Placental epithelial cell (primary cell): ENCODE measurements around the gene MCEMP1. TPM values are rescaled to one million over a fixed set of nuclear protein-coding genes. Genes with fewer than 3 reads are reported as not detected.

Experiments
- total RNA-seq: library from RNA; depleted of rRNA; stranded (reverse); fragments of >200 nt; gene quantifications from 2 replicates; pipeline ENCODE4 v1.2.3, GENCODE V29; 2012

Gene MCEMP1
- total RNA-seq: not detected in 2 replicates

GRCh38 chr19:7676854-7677253 lies at the start of gene MCEMP1:
Gene MCEMP1 (plus strand): TSS chr19:7677090. CDS start chr19:7677121, 31 bp downstream.

GRCh38 chr19:7629347-7630054 lies 47.4 kb upstream of the MCEMP1 start, which contains the start of the genes PET100 and XAB2:
Gene PET100 (plus strand): TSS chr19:7629793. CDS start chr19:7629834, 41 bp downstream.
Gene XAB2 (minus strand): TSS chr19:7629545. CDS start chr19:7629527, 18 bp downstream.

GRCh38 chr19:7633698-7634097 lies 43.2 kb upstream of the MCEMP1 start, which contains the start of gene PCP2:
Gene PCP2 (minus strand): TSS chr19:7633719. CDS start chr19:7633457, 262 bp downstream.

GRCh38 chr19:7636691-7637373 lies 40.1 kb upstream of the MCEMP1 start, which contains the start of gene STXBP2:
Gene STXBP2 (plus strand): TSS chr19:7637110. CDS start chr19:7637150, 40 bp downstream.

GRCh38 chr19:7668842-7669241 lies 8.0 kb upstream of the MCEMP1 start, which contains the start of gene RETN:
Gene RETN (plus strand): TSS chr19:7669049. CDS start chr19:7669327, 278 bp downstream.

GRCh38 chr19:7680606-7681339 lies 3.9 kb downstream of the MCEMP1 start, which contains the start of gene TRAPPC5:
Gene TRAPPC5 (plus strand): TSS chr19:7680833. CDS start chr19:7682254, 1,421 bp downstream.

GRCh38 chr19:7701654-7702457 lies 25.0 kb downstream of the MCEMP1 start, which contains the start of gene FCER2:
Gene FCER2 (minus strand): TSS chr19:7702131. CDS start chr19:7699760, 2,371 bp downstream.

Other genes with a start within 250 kb of the MCEMP1 start
- gene PEX11G, start 188.1 kb upstream of the MCEMP1 start, total RNA-seq: 2.8 and 5.9 TPM in 2 replicates
- gene ZNF358, start 161.0 kb upstream of the MCEMP1 start, total RNA-seq: 44.0 and 47.5 TPM in 2 replicates
- 6.8 and 7.9 TPM in 2 replicates for gene MCOLN1, start 154.5 kb upstream of the MCEMP1 start, total RNA-seq
- gene PNPLA6, start 141.4 kb upstream of the MCEMP1 start, total RNA-seq: 130 and 198 TPM in 2 replicates
- gene CAMSAP3, start 81.2 kb upstream of the MCEMP1 start, total RNA-seq: 7.8 and 8.2 TPM in 2 replicates
- gene XAB2, start 47.5 kb upstream of the MCEMP1 start, total RNA-seq: 47.0 and 62.0 TPM in 2 replicates
- 3.6 and 13.3 TPM in 2 replicates for gene PET100, start 47.3 kb upstream of the MCEMP1 start, total RNA-seq
- gene PCP2, start 43.4 kb upstream of the MCEMP1 start, total RNA-seq: not detected in 2 replicates
- gene STXBP2, start 40.0 kb upstream of the MCEMP1 start, total RNA-seq: 73.6 and 81.3 TPM in 2 replicates
- gene RETN, start 8.0 kb upstream of the MCEMP1 start, total RNA-seq: not detected in 2 replicates
- gene TRAPPC5, start 3.7 kb downstream of the MCEMP1 start, total RNA-seq: 22.8 and 71.0 TPM in 2 replicates
- gene FCER2, start 25.0 kb downstream of the MCEMP1 start, total RNA-seq: not detected in 2 replicates
- not detected in 2 replicates for gene CLEC4G, start 55.0 kb downstream of the MCEMP1 start, total RNA-seq
- not detected in 2 replicates for gene CD209, start 70.4 kb downstream of the MCEMP1 start, total RNA-seq
- gene CLEC4M, start 86.2 kb downstream of the MCEMP1 start, total RNA-seq: not detected in 2 replicates
- gene EVI5L, start 153.1 kb downstream of the MCEMP1 start, total RNA-seq: 17.7 and 24.3 TPM in 2 replicates
- gene PRR36, start 197.3 kb downstream of the MCEMP1 start, total RNA-seq: under 0.01 TPM in 1 of 2 replicates, not detected in the other
- gene LRRC8E, start 211.4 kb downstream of the MCEMP1 start, total RNA-seq: 10.6 and 11.8 TPM in 2 replicates
- 14.2 and 18.5 TPM in 2 replicates for gene MAP2K7, start 226.8 kb downstream of the MCEMP1 start, total RNA-seq
- 0.98 and 1.2 TPM in 2 replicates for gene TGFBR3L, start 237.7 kb downstream of the MCEMP1 start, total RNA-seq
- gene SNAPC2, start 243.2 kb downstream of the MCEMP1 start, total RNA-seq: 14.6 and 17.7 TPM in 2 replicates
- 0.39 and 0.43 TPM in 2 replicates for gene CTXN1, start 249.0 kb downstream of the MCEMP1 start, total RNA-seq